ENCODE measurements around the gene TP53INP2.

DNA sequence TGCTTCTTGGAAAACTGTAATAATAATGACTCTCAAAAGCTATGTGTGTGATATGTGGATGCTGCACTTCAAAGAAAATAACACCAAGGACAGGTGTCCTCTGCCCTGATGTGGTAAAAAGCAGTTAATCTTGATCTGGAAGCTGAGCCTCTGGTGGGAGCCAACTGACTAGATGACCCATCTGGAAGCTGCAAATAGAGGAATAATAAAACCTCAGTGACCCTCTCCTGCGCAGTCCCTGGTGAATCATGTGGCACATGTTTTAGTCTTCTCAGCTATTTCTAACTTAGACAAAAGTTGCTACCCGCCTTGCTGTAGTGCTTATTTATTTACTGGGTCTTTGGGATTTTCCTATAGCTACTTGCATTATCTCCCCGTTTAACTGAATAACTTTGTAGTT is 47.3 kb downstream of the TP53INP2 start:
- no peak for TF ChIP-seq NFE2L1 (CRISPR knock-in tag; IDR thresholded peaks at IDR 0.05; ENCODE audit: borderline replicate concordance)
- TF ChIP-seq STAT5B (CRISPR knock-in tag; IDR thresholded peaks at IDR 0.05): no peak
- TF ChIP-seq ATM (IDR thresholded peaks at IDR 0.05; ENCODE audit: borderline replicate concordance): no peak
